CD8-positive, alpha-beta memory T cell (primary cell): ENCODE results near the gene LRR1. TPM values are rescaled to one million over a fixed set of nuclear protein-coding genes. Genes with fewer than 3 reads are reported as not detected.
A peak's percentile ranks its signal among the peaks of the same experiment; 100 is the strongest.

Source experiments
- CTCF ChIA-PET: fragments of 350-600 bp; sonication (Branson Sonifier 250); formaldehyde crosslinking; loops from one replicate; lab custom pipeline; 2021; ENCODE audit warnings: antibody characterized with exemption; lab: Charles Lee
- POLR2A ChIA-PET: fragments of 350-600 bp; sonication (Branson Sonifier 250); formaldehyde crosslinking; loops from one replicate; lab custom pipeline; 2021; ENCODE audit warnings: antibody characterized with exemption; lab: Charles Lee
- DNase-seq, 5 donors: peaks; one replicate each; pipeline versions ENCODE4 v3.0.0 to v3.0.0-alpha.2; 2020 to 2022; ENCODE audit warnings: mixed read lengths in 1 of 5
- H3K27ac ChIP-seq: one replicate; pipeline ENCODE4 v1.7.0; 2013; ENCODE audit warnings: low read depth, mild to moderate bottlenecking, low read length, moderate library complexity
- H3K27me3 ChIP-seq: 2 replicates; pipeline ENCODE4 v1.7.0; 2013; ENCODE audit warnings: low read length, mild to moderate bottlenecking; ENCODE audit not compliant: insufficient read depth, poor library complexity, severe bottlenecking
- H3K36me3 ChIP-seq: 2 replicates; pipeline ENCODE4 v1.7.0; 2013; ENCODE audit warnings: mild to moderate bottlenecking, low read length, moderate library complexity; ENCODE audit not compliant: insufficient read depth
- H3K4me1 ChIP-seq: 2 replicates; pipeline ENCODE4 v1.7.0; 2013; ENCODE audit warnings: mild to moderate bottlenecking, low read length, moderate library complexity; ENCODE audit not compliant: insufficient read depth
- H3K4me3 ChIP-seq: 2 replicates; pipeline ENCODE4 v1.7.0; 2013; ENCODE audit warnings: mild to moderate bottlenecking, low read length
- H3K9me3 ChIP-seq: 2 replicates; pipeline ENCODE4 v1.7.0; 2013; ENCODE audit warnings: mild to moderate bottlenecking, low read length
- H3K27ac Mint-ChIP-seq, 8 donors: one replicate each; pipeline ENCODE4 v1.8.0; 2020 to 2021; ENCODE audit warnings: mixed read lengths in 8 of 8, mild to moderate bottlenecking in 6 of 8, inconsistent platforms in 3 of 8, moderate library complexity in 3 of 8
- H3K27me3 Mint-ChIP-seq, 2 donors: one replicate each; pipeline ENCODE4 v1.8.0; 2020 to 2021; ENCODE audit warnings: mixed read lengths in 2 of 2, mild to moderate bottlenecking in 1 of 2, moderate library complexity in 1 of 2
- H3K36me3 Mint-ChIP-seq, 3 donors: one replicate each; pipeline ENCODE4 v1.8.0; 2020 to 2021; ENCODE audit warnings: mixed read lengths in 3 of 3, inconsistent platforms in 1 of 3, mild to moderate bottlenecking in 1 of 3
- H3K4me1 Mint-ChIP-seq, 3 donors: one replicate each; pipeline ENCODE4 v1.8.0; 2020 to 2021; ENCODE audit warnings: mixed read lengths in 3 of 3, inconsistent platforms in 1 of 3, mild to moderate bottlenecking in 1 of 3
- H3K4me3 Mint-ChIP-seq, 7 donors: one replicate each; pipeline ENCODE4 v1.8.0; 2020 to 2021; ENCODE audit warnings: mixed read lengths in 7 of 7, mild to moderate bottlenecking in 6 of 7, moderate library complexity in 4 of 7, inconsistent platforms in 2 of 7
- H3K9me3 Mint-ChIP-seq, 5 donors: one replicate each; pipeline ENCODE4 v1.8.0; 2020 to 2022; ENCODE audit warnings: mixed read lengths in 5 of 5, mild to moderate bottlenecking in 3 of 5, moderate library complexity in 2 of 5, inconsistent platforms in 1 of 5
- polyA plus RNA-seq: library from polyadenylated mRNA; unstranded; fragments of 300-500 nt; fragmentation: Illumina TruSeq; gene quantifications from one replicate; pipeline ENCODE4 v1.2.3, GENCODE V29; 2021
- total RNA-seq, 2 experiments: library from RNA; stranded (reverse); gene quantifications; one replicate each; pipeline ENCODE4 v1.2.3, GENCODE V29; 2021

LRR1 gene, protein sequence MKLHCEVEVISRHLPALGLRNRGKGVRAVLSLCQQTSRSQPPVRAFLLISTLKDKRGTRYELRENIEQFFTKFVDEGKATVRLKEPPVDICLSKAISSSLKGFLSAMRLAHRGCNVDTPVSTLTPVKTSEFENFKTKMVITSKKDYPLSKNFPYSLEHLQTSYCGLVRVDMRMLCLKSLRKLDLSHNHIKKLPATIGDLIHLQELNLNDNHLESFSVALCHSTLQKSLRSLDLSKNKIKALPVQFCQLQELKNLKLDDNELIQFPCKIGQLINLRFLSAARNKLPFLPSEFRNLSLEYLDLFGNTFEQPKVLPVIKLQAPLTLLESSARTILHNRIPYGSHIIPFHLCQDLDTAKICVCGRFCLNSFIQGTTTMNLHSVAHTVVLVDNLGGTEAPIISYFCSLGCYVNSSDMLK
- total RNA-seq (10 to 100 TPM; 51.1 to 52.2 TPM), polyA plus RNA-seq (13.0 TPM)

DNA sequence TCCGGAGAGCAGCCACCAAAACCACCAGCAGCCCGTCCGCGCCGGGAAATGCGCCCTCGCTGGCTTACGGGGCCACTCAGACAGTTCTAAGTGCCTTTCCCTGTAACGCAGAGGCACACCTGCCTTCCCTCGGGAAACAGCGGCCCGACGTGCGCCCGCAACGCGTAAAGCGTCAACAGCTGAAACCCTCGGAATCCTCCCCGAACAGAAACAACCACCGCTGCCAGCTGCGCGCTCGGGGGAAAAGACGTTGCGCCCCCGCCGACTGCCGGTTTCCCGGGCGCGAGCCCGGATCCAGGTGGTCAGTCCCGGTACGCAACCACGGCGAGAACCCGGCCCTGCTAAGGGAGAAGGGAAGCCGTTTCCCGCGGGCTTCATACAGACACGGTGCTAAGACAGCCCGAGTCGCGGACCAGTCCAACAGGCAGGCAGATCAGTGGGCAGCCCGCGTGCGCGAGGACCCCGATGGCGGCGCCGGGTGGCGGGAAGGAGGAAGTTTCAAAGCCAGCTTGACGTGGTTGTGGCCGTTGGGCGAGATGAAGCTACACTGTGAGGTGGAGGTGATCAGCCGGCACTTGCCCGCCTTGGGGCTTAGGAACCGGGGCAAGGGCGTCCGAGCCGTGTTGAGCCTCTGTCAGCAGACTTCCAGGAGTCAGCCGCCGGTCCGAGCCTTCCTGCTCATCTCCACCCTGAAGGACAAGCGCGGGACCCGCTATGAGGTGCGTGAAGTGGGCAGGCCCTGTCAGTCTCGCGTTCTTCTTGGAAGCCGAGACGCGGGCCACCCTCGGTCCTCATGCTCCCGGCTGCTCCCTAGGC lies at the start of gene LRR1:
Gene LRR1, plus strand, starts transcription at position 456 of the 816 bp plus-strand sequence. Its CDS starts 81 bp downstream, at position 537.
- H3K27ac Mint-ChIP-seq, result peak within 1 kb of the TSS; percentile 94 to 99 (median 97)
- ChIA-PET POLR2A (interaction anchor here (0.6 to 2.8 kb wide), 10 partner anchors 11 to 517 kb away, joined by 3 to 50 read pairs (median 5); partner anchors contain the start of genes DNAAF2, MGAT2, RPL36AL and RPS29), CTCF (interaction anchor here (1.0 to 3.5 kb wide), 9 partner anchors 9 to 264 kb away, joined by 3 to 28 read pairs (median 5); partner anchors contain the start of genes DNAAF2, KLHDC2, MGAT2 and RPL36AL)
- H3K4me3 Mint-ChIP-seq, result peak within 1 kb of the TSS; percentile 93 to 100 (median 97)
- no peaks in the 10 kb centered on the region for H3K27me3 Mint-ChIP-seq
- H3K36me3 ChIP-seq, result no peaks in the 10 kb centered on the region
- H3K9me3 ChIP-seq, result no peaks in the 10 kb centered on the region
- peak within 1 kb of the TSS; percentile 99 for H3K4me3 ChIP-seq
- peak; percentile 77 to 91 (median 88) for DNase-seq
- H3K4me1 Mint-ChIP-seq, result peaks cover 23 to 50% (median 36%) of the 10 kb centered on the region in 3 donors
- H3K27me3 ChIP-seq, result no peaks in the 10 kb centered on the region
- H3K4me1 ChIP-seq, result peaks cover 10% of the 10 kb centered on the region
- peaks cover 0 to 28% (median 0%) of the 10 kb centered on the region in 3 donors for H3K36me3 Mint-ChIP-seq
- peak within 1 kb of the TSS; percentile 94 for H3K27ac ChIP-seq
- no peaks in the 10 kb centered on the region for H3K9me3 Mint-ChIP-seq

GRCh38 chr14:49549446-49549845 lies 49.3 kb upstream of the LRR1 start:
- Histone ChIP-seq H3K9me3 (no peaks in the 10 kb centered on the region), H3K36me3 (no peaks in the 10 kb centered on the region), H3K4me1 (no peaks in the 10 kb centered on the region), H3K27ac (no peak overlapping the region), H3K4me3 (no peak overlapping the region), H3K27me3 (no peaks in the 10 kb centered on the region)
- Mint-ChIP-seq H3K9me3 (peaks cover 0 to 1% (median 0%) of the 10 kb centered on the region in 5 donors), H3K4me3 (no peak overlapping the region), H3K4me1 (no peaks in the 10 kb centered on the region), H3K27ac (no peak overlapping the region), H3K27me3 (peaks cover 0 to 3% of the 10 kb centered on the region in 2 donors), H3K36me3 (no peaks in the 10 kb centered on the region)
- ChIA-PET CTCF (no interaction called here), POLR2A (no interaction called here)
- DNase-seq, result no peak

DNA sequence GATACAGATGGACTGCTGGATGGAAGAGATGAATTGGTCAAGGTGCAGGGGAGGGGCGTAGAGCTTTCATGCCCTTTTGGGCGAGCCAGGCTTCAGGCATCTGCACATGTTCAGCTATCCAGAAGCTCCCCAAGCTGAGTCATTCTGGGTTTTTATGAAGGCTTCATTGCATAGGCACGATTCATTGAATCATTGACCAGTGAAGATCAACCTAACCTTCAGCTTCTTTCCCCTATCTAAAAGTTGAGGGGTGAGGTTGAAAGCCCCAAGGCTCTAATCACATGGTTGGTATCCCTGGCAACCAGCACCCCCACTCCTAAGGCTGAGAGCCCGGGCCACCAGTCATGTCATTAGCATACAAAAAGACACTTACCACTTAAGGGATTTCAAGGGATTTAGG lies 48.9 kb upstream of the LRR1 start:
- Histone ChIP-seq H3K4me3 (no peak overlapping the region), H3K27ac (no peak overlapping the region), H3K9me3 (no peaks in the 10 kb centered on the region), H3K4me1 (no peaks in the 10 kb centered on the region), H3K27me3 (no peaks in the 10 kb centered on the region), H3K36me3 (no peaks in the 10 kb centered on the region)
- H3K4me3 Mint-ChIP-seq, result no peak overlapping the region
- H3K27me3 Mint-ChIP-seq, result peaks cover 0 to 3% of the 10 kb centered on the region in 2 donors
- H3K27ac Mint-ChIP-seq, result no peak overlapping the region
- ChIA-PET POLR2A (no interaction called here), CTCF (no interaction called here)
- H3K36me3 Mint-ChIP-seq, result no peaks in the 10 kb centered on the region
- peaks cover 0 to 1% (median 0%) of the 10 kb centered on the region in 5 donors for H3K9me3 Mint-ChIP-seq
- DNase-seq, result no peak
- H3K4me1 Mint-ChIP-seq, result no peaks in the 10 kb centered on the region

GRCh38 chr14:49550286-49551184 lies 48.2 kb upstream of the LRR1 start:
- no peak overlapping the region for H3K27ac Mint-ChIP-seq
- no peak overlapping the region for H3K4me3 ChIP-seq
- no peaks in the 10 kb centered on the region for H3K36me3 Mint-ChIP-seq
- H3K9me3 ChIP-seq, result no peaks in the 10 kb centered on the region
- no peaks in the 10 kb centered on the region for H3K36me3 ChIP-seq
- no peak overlapping the region for H3K4me3 Mint-ChIP-seq
- no peak overlapping the region for H3K27ac ChIP-seq
- H3K4me1 ChIP-seq, result no peaks in the 10 kb centered on the region
- DNase-seq, result no peak
- ChIA-PET CTCF (no interaction called here), POLR2A (no interaction called here)
- H3K27me3 ChIP-seq, result no peaks in the 10 kb centered on the region
- peaks cover 0 to 3% of the 10 kb centered on the region in 2 donors for H3K27me3 Mint-ChIP-seq
- H3K4me1 Mint-ChIP-seq, result no peaks in the 10 kb centered on the region
- H3K9me3 Mint-ChIP-seq, result peaks cover 0 to 1% (median 0%) of the 10 kb centered on the region in 5 donors

DNA sequence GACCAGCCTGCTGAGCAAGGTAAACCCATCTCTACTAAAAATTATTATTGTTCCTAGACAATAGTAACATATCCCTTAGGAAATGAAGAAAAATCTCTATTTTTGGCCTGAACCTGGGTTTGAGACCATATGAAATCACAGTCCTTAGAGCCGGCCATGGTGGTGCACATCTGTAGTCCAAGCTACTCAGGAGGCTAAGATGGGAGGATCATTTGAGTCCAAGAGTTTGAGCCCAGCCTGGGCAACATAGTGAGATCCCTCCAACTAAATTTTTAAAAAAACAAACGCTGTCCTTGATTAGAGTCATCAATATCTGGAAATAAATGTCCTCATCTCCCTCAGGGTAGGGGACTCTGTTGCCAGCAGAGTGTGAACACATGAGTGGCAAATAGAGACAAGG lies 47.2 kb upstream of the LRR1 start:
- no peak overlapping the region for H3K27ac ChIP-seq
- H3K9me3 ChIP-seq, result no peaks in the 10 kb centered on the region
- Mint-ChIP-seq H3K36me3 (no peaks in the 10 kb centered on the region), H3K27ac (no peak overlapping the region), H3K4me1 (no peaks in the 10 kb centered on the region), H3K27me3 (peaks cover 0 to 3% of the 10 kb centered on the region in 2 donors), H3K4me3 (no peak overlapping the region), H3K9me3 (peaks cover 0 to 1% (median 0%) of the 10 kb centered on the region in 5 donors)
- no peaks in the 10 kb centered on the region for H3K36me3 ChIP-seq
- H3K27me3 ChIP-seq, result no peaks in the 10 kb centered on the region
- CTCF ChIA-PET, result no interaction called here
- no peaks in the 10 kb centered on the region for H3K4me1 ChIP-seq
- DNase-seq, result no peak
- POLR2A ChIA-PET, result no interaction called here
- no peak overlapping the region for H3K4me3 ChIP-seq

DNA sequence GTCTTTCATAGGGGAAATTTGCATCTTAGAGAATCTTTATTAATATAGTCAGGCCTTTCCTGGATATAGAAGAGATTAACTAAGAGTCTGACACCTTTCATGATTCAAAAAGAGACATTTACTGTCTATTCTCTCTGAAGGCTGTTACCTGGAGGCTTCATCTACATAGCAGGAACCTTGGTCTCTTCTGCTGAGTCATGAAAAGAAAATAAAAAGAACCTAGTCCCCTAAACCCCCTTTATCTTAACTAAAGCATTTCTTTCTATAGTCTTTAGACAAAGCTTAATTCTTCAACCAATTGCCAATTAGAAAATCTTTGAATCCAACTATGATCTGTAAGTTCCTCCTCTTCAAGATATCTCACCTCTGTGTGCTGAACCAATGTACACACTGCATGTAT lies 45.6 kb upstream of the LRR1 start:
- no peaks in the 10 kb centered on the region for H3K36me3 Mint-ChIP-seq
- DNase-seq, result no peak
- H3K4me3 Mint-ChIP-seq, result no peak overlapping the region
- no peak overlapping the region for H3K27ac Mint-ChIP-seq
- no peaks in the 10 kb centered on the region for H3K9me3 ChIP-seq
- H3K27me3 Mint-ChIP-seq, result peaks cover 0 to 3% of the 10 kb centered on the region in 2 donors
- H3K27me3 ChIP-seq, result no peaks in the 10 kb centered on the region
- H3K9me3 Mint-ChIP-seq, result no peaks in the 10 kb centered on the region
- no peaks in the 10 kb centered on the region for H3K4me1 Mint-ChIP-seq
- no peak overlapping the region for H3K4me3 ChIP-seq
- H3K4me1 ChIP-seq, result no peaks in the 10 kb centered on the region
- no peak overlapping the region for H3K27ac ChIP-seq
- no peaks in the 10 kb centered on the region for H3K36me3 ChIP-seq
- ChIA-PET POLR2A (no interaction called here), CTCF (no interaction called here)

GRCh38 chr14:49553892-49554291 lies 44.8 kb upstream of the LRR1 start:
- Mint-ChIP-seq H3K4me3 (no peak overlapping the region), H3K4me1 (no peaks in the 10 kb centered on the region), H3K9me3 (no peaks in the 10 kb centered on the region), H3K36me3 (no peaks in the 10 kb centered on the region), H3K27me3 (peaks cover 0 to 3% of the 10 kb centered on the region in 2 donors), H3K27ac (no peak overlapping the region)
- Histone ChIP-seq H3K27ac (no peak overlapping the region), H3K27me3 (no peaks in the 10 kb centered on the region), H3K4me3 (no peak overlapping the region), H3K4me1 (no peaks in the 10 kb centered on the region), H3K9me3 (no peaks in the 10 kb centered on the region), H3K36me3 (no peaks in the 10 kb centered on the region)
- POLR2A ChIA-PET, result no interaction called here
- no peak for DNase-seq
- CTCF ChIA-PET, result no interaction called here
